GOT3 (cell line): ENCODE data around the gene MT1M.
"Not testable (repeated sequence)": the region's sequence is repeated elsewhere in the genome, so short reads cannot be mapped to it uniquely, and the experiment has no call there.

Source experiments
- DNase-seq: peaks from one replicate; lab custom pipeline; 2025; ENCODE audit warnings: mixed read lengths; lab: John Stamatoyannopoulos, UW

MT1M gene

DNA sequence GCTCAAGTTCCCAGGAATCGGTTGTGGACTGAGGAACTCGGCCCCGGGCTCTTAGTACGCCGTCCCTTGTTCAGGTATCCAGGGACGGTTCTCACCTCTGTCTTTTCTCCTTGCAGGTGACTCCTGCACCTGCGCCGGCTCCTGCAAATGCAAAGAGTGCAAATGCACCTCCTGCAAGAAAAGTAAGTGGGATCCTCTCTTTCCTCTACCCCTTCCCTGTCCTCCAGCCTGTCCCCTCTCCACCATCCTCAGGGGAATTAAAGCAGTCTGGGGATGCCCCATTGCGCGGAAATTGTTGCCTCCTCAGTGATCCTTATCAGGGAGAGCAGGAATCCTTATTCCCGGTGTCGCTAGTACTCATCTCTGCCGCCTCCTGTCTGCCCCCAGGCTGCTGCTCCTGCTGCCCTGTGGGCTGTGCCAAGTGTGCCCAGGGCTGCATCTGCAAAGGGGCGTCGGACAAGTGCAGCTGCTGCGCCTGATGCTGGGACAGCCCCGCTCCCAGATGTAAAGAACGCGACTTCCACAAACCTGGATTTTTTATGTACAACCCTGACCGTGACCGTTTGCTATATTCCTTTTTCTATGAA lies 23.5 kb upstream of the MT1M start:
- no peak for DNase-seq

DNA sequence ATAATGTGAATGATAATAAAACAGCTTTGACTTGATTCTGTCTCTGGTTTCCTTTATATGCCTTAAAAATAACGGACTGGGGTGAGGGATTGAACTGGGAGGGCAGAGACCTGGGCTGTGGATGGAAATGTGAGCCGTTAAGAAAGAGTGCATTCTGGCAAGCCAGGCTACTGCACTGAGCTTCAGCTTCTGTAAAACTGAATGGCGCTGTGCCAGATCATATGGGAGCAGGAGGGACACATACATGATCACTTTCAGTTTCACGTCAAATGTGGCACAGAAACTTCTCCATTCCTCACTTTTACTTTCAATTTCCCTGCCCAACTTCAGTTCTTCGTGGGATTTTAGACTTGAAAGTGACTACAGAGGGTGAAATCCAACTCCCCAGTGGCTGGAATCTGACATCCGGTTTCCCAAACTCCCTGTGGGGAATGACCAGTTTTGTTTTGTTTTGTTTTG lies 23.0 kb upstream of the MT1M start:
- DNase-seq, result no peak

DNA sequence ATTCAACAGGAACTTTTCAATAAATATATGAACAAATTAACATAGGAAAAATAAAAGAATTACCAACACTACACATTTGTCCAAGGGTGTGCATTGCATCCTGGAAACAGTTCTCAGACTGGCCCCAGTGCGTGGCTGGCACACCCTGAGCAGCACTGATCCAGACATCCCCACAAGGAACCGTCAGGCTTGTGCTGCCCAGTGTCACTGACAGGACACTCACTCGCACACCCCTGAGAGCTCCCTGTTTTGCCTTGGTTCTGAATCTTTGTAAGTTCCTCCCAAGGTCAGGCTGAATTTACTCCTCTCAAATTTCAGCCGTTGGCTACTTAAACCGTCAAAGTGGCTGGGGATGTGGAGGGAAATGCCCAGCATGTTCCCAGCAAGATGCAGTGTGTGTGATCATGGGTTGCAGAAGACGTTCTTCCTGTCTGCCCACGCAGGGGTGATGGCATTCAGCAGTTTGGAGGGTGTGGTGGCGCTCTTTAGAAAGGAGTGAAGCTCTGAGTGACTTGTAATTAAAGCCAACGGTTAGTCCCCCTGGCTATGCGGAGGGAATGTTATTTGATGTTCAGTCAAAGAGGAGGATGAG lies 22.3 kb upstream of the MT1M start:
- no peak for DNase-seq

DNA sequence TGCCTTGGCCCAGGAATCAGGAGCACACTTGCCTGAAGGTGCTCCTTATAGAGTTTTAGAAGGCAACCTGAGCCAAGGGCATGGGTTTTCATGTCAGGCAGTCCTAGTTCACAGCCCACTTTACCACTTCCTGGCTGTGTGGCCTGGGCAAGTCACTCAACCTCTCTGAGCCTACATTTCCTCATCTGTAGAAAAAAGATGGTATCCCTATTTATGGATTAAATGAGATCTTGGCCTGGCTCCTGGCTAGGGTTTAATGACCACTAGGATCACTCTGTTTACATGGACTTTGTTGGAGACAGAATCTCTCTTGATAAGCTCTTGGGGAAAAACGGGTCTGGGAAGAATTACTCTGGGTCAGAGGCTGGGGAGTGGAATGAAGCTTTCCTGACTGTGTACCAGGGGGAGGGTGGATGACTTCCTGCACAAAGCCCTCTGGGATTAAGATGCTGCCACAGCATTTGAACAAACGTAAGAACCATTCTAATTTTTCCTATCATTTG lies 21.8 kb upstream of the MT1M start:
- no peak for DNase-seq

DNA sequence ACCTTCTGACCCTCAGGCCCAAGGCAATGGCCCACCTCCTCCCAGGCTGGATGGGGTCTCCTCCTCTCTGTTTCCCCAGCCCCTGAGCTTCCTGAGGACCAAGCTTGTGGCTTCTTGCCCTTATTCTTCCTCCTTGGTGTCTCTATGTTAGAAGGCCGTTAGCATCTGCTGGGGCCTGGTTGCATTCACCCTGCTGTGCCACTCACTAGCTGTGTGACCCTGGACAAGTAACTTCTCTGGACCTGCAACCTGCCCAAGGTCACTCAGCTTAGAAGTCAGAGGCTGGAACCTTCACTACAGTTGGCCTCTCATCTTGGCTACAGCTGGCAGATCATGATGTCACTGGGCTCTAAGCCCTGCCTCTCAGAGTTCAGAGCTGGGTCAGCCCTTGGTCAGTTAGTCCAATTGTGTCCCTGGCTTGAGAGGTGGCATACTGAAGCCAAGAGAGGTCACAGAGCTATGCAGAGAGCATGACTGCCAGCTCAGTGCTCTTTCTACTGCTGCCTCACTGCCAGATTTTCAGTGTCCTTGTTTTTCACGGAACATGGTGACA lies 21.1 kb upstream of the MT1M start:
- DNase-seq, result no peak

DNA sequence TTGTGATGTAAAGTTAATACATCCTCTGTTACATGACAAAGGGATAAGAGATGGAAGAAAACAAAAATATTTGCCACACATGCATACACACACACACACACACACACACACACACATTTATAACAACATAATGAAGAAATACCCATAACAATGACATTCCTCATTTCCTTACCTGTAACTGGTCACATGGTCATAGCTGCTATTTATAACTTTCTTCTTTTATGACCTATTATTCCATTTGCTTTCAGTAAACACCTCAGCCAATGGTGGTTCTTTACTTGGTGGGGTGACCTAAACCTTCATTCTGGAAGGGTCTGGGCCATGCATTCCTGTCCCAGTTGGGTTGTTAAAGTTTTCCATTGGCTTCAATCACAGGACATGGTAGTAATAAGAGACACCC lies 18.8 kb upstream of the MT1M start:
- DNase-seq, result no peak

DNA sequence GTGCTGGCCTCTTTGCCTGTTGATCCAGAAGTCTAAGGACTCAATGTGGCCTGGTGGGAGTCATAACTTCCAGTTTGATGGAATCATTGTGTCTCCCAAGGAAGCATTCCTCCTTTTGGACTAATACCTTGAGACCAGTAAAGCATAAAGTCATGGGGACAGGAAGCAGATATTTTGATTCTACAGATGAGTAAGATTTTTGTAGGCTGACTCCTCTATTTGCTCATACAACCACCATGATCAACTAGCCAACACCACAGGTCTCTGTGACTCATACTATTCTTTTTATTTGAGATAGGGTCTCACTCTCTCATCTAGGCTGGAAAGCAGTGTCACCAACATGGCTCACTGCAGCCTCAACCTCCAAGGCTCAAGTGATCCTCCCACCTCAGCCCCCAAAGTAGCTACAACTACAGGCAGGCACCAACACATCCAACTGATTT lies 17.9 kb upstream of the MT1M start:
- no peak for DNase-seq

DNA sequence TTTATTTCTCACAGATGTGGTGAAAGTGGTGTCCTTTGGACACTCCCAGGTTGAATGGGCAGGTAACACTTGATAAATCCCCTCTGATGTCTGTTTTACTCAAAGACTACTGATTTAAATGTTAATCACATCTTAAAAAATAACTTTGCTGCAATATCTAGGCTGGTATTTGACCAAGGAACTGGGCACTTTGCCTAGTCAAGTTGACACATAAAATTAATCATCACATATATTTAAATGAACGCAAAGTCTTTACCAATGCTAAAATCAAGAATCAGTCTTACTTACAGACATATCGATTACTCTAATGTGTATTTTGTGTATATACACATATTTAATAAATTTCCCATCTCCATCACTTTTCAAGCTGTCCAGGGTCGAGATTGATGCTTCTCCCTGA lies 17.1 kb upstream of the MT1M start:
- no peak for DNase-seq

DNA sequence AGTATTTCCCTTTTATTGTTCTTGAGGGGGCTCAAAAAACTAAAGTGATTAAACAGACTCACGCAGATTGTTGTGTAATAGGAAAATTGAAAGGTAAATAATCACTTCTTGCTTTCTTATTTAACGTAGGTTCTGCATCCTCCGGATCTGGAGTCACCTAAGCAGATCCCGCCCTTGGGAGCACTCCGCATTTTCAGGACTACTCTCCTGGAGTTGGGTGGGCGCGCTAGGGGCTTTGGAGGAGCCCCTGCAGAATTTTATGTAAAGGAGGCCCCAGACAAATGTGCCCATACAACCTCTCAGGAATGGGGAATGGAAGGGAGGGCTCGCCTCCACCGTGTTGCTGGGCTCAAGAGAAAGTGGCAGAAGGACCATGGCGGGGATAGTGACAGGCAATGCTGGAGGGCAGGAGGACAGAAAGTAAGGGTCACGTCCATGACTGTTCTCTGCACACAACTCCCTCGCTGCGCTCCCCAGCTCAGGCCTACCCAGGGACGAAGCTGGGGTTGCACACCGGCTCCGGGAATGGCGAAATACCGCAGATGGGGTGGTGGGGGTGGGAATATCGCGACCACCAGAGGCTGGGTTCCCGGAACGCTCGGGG lies 15.7 kb upstream of the MT1M start:
- no peak for DNase-seq

DNA sequence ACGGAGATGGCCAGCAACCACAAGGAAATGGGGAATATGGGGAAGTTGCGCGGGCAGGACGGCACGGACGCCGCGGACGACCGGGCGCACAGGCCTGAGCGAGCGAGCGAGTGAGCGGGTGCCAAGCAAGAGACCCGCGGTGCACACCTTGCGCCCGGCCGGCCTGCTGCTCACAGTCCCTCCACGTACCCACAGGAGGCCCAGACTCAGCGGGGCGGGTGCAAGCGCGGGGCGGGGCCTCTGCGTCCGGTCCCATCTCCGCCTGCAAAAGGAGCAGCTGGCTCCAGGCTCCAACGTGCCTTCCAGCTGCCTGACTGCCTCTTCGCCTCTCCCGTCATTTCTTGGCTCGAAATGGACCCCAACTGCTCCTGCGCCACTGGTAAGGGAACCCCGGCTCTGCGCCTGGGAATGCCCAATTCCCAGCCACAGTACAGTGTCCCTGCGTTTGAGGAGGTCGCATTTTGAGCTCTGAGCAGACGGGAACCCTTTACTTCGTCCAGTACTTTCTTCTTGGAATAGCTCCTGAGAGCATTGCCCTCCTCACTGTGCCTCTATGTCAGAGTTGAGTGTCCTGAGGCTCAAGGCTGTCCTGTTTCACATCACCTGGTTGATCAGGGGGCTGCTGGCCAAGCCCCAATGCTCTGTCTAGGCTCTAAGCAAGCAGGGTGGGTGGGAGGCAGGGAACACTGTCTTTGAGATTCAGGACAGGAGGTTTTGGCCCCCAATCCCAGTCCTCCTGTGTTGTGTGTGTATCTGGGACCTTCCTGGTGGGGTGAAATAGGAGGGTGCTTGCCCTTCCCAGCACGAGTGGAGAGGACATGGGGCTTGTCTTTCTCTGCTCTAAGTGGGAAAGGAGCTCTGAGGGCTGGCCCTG lies 15.0 kb upstream of the MT1M start:
- no peak for DNase-seq

DNA sequence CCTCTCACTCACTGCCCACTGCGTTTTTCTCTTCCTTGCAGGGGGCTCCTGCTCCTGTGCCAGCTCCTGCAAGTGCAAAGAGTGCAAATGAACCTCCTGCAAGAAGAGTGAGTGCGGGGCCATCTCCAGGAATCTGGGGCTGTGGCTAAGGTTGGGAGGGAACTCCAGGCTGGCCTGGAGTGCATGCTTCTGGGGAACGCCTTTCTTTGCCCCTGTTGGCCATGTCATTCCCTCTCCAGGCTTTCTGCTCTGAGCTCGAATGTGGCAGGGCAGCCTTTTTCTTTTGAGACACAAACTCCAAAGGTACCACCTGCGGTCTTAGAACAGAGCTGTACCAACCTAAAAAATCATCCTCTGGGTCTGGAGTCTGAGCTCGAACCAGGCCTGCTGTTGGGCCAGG lies 14.3 kb upstream of the MT1M start:
- DNase-seq, result no peak

DNA sequence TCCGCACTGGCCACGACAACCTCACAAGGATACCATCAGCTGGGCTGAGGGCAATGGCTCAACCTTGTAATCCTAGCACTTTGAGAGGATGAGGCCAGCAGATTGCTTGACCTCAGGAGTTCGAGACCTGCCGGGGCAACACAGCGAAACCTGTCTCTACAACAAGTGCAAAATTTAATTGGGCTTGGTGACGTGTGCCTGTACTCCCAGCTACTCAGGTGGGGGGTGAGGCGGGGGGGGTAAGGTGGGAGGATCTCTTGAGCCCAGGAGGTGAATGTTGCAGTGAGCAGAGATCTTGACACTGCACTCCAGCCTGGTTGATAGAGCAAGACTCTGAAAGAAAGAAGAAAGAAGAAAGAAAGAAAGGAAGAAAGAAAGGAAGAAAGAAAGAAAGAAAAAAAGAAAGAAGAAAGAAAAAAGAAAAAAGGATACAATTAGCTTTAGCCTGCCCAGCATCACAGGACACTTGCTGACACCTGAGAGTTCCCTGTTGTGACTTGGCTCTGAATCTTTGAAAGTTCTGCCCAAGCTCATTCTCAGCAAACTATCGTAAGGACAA lies 12.0 kb upstream of the MT1M start:
- no peak for DNase-seq

DNA sequence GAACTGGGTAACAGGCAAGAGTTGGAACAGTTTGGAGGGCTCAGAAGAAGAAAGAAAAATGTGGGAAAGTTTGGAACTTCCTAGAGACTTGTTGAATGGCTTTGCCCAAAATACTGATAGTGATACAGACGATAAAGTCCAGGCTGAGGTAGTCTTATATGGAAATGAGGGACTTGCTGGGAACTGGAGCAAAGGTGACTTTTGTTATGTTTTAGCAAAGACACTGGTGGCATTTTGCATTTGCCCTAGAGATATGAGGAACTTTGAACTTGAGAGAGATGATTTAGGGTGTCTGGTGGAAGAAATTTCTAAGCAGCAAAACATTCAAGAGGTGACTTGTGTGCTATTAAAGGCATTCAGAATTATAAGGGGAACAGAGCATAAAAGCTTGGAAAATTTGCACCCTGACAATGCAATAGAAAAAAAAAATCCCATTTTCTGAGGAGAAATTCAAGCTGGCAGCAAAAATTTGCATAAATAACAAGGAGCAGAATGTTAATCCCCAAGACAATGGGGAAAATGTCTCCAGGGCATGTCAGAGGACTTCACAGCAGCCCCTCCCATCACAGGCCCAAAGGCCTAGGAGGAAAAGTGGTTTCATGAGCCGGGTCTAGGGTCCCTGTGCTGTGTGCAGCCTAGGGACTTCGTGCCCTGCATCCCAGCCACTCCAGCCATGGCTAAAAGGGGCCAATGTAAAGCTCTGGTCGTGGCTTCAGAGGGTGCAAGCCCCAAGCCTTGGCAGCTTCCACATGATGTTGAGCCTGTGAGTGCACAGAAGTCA lies 10.6 kb upstream of the MT1M start:
- not testable (repeated sequence) for DNase-seq

DNA sequence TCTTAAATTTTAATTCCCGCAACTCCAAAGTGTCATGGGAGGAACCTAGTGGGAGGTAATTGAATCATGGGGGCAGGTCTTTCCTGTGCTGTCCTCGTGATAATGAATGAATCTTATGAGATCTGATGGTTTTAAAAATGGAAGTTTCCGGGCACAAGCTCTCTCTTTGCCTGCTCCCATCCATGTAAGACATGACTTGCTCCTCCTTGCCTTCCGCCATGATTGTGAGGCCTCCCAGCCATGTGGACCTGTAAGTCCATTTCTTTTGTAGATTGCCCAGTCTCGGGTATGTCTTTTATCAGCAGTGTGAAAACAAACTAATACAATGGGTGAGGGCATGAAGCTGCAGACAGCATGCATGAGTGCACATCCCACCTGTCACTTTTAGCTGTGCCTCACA lies 9.3 kb upstream of the MT1M start:
- DNase-seq, result not testable (repeated sequence)

DNA sequence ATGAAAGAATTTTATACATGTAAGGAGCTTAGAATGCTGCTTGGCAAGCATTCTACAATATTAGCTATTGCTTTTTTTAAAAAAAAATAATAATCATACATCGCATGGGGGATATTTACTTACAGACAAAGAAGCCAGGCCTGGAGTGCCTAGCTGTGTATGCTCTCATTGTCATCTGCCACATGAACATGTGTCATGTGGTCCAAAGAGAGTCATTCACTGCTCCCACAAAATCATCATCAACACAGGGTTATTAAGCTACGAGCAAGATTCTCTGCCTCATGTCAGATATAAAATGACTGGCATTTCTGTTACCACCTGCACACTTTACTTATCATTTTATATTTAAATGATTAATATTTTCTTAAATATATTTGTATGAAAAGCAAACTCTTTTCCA lies 8.8 kb upstream of the MT1M start:
- no peak for DNase-seq

DNA sequence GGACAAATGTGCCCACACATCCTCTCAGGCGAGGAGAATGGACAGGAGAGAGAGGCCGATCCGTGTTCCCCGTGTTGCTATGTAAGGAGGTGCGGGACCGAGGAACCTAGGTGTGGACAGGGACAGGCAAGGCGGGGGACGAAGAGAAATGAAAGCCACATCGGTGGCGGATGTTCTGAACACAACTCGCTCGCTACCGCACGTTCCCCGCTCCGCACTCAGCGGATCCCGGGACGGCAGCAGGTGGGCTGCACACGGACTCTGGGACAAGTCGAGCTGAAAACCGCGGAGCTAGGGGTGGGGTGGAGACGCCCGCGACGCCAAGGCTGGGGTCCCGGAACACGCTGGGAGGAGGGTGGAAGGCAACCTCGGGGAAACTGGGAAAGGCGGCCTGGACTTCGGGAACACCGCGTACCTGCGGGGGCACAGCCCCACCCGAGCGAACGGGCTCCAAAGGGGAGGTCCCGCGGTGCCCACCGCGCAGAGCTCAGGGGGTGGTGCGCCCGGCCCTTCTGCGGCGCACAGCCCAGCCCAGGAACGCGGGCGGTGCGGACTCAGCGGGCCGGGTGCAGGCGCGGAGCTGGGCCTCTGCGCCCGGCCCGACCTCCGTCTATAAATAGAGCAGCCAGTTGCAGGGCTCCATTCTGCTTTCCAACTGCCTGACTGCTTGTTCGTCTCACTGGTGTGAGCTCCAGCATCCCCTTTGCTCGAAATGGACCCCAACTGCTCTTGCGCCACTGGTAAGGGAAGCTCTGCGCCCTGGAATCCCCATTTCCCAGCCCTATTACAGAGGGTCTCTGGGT lies 7.1 kb upstream of the MT1M start, which contains the start of gene MT1E:
TSS of gene MT1E (plus strand) at position 642 of the 803 bp plus-strand sequence. CDS start at position 713, 71 bp downstream.
- peak; percentile 65 for DNase-seq

DNA sequence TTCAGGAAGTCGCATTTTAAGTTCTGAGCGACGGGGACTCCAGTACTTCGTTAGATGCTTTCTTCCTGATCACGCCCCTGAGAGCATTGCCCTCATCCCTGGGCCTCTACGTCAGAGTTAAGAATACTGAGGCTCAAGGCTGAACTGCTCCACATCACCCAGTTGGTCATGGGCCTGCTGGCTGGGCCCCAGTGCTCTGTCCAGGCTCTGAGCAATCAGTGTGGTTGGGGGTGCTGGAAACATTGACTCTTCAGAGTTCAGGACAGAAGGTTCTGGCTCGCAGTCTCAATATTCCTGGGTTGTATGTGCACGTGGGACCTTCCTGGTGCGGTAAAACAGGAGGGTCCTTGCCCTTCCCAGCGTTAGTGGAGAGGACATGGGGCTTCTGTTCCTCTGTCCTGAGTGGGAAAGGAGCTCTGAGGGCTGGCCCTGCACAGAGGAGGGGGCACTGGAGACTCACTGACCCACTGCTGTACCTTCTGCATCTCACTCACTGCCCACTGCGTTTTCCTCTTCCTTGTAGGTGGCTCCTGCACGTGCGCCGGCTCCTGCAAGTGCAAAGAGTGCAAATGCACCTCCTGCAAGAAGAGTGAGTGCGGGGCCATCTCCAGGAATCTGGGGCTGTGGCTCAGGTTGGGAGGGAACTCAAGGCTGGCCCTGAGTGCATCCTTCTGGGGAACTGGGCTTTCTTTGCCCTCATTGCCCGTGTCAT lies 6.4 kb upstream of the MT1M start:
- peak; percentile 65 for DNase-seq

DNA sequence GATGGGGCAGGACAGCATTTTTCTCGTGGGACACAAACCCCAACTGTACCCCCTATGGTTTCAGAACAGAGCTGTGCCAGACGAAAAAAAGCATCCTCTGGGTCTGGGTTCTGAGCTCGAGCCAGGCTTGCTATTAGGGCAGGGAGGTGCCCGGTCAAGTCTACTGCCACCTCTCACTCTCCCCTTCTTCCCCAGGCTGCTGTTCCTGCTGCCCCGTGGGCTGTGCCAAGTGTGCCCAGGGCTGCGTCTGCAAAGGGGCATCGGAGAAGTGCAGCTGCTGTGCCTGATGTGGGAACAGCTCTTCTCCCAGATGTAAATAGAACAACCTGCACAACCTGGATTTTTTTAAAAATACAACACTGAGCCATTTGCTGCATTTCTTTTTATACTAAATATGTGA lies 5.8 kb upstream of the MT1M start:
- no peak for DNase-seq
